Mesenteric fat pad (tissue), 1 donor: Measurements from ENCODE around the gene RGL4. TPM values are rescaled to one million over a fixed set of nuclear protein-coding genes. Genes with fewer than 3 reads are reported as not detected.

ENCODE experiments used
- DNase-seq: peaks from one replicate; pipeline ENCODE4 v3.0.0-alpha.2; 2020; ENCODE audit warnings: low spot score
- total RNA-seq: library from RNA; stranded (reverse); fragmentation: NEBNext Ultra II Directional; extraction: Animal tissue kit (Norgen Biotek cat#: 25700); gene quantifications from one replicate; pipeline ENCODE4 v1.2.1, GENCODE V29; 2021
- donor health status: DM: yes; HTN: yes; CAD: no.

The RGL4 gene
- total RNA-seq, 1 donor from 2014 or later: 1.5 TPM

DNA sequence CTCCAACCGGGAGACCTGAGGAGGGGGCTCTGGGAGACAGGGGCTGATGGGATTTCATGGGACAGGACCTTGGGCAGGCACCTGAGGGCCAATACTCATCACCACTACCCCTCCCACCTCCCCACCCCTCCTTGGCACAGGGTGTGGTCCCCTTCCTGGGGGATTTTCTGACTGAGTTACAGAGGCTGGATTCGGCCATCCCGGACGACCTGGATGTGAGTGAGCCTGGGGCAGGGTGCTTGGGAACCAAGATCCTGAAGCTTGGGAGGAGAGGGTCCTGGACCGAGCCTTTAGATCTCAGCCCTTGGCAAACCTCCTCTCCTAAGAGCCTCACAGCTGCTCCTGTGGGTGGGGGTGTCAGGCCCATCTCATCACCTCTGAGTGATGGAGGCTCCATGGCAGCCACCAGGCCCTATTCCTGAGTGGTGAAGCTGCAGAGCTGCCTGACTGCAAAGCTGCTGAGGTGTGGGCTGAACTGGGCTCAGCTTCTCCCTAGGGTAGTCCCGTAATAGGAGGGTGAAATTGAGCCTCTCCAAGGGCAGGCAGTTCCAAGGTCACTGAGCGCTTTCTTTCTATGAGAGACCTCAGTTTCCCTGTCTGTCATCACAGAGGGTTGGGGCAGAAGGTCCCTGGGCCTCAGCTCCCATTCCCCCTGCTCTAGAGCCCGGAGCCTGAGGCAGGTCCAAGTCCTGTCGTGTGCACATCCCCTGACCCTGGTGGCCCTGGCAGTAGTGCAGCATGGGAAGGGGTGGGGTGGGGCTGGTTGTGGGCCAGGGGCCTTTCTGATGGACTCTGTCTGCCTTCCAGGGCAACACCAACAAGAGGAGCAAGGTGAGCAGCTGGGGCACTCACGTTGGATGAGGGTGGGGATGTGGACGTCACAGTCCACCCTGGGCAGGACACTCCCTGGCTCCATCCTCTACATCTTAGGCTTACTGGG is 6.5 kb downstream of the RGL4 start:
- DNase-seq: peak; percentile 67

DNA sequence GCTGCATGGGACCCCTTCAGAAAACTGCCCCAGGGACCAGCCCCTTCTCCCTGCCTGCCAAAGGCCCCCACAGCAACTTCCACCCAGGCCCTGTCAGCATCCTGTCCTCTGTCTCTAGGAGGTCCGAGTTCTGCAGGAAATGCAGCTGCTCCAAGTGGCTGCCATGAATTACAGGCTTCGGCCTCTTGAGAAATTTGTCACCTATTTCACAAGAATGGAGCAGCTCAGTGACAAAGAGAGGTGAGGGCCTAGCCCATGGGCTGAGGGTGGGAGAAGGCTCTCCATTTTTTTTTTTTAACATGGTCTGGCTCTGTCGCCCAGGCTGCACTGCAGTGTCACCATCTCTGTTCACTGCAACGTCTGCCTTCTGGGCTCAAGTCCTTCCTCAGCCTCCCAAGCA is 7.3 kb downstream of the RGL4 start:
- peak; percentile 35 for DNase-seq

DNA sequence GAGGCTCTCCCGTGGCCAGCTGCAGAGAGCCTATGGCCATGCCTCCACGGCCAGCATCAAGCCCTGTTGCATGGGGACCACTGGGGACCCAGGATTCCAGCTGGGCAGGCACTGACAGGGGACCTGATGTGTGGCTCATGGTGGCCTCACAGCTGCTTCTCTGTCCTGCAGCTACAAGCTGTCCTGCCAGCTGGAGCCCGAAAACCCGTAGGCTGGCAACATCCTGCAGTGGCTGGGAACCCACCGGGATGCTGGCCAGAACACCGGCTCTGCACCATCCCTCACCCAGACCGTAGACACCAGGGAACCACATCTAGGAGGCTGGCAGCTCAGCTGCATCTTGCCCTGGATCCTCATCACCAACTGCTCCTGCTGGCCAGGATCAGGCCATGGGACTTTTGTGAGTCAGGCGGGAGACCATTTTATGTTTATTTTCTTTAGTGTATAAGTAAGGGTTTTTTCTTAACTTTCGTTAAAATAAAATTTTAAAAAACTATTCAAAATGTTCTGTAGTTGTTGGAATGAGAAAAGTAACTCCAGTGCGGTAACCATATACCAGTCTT is 7.9 kb downstream of the RGL4 start:
- DNase-seq: peak; percentile 82

DNA sequence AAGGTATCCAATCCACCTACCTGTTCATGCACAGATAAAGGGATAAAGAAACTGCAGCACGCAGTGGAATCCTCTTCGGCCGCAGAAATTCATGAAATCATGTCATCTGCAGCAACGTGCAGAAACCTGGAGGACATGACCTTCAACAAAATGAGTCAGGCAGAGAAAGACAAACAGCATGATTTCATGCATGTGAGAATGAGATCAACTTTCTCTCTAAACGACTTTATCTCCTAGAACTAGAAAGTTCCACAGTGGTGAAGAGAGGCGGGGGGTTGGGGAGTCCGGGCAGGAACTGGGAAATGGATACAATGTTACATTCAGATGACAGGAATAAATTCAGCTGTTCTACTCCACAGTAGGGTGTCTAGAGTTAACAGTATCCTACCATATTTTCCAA is 9.9 kb downstream of the RGL4 start:
- DNase-seq: no peak

DNA sequence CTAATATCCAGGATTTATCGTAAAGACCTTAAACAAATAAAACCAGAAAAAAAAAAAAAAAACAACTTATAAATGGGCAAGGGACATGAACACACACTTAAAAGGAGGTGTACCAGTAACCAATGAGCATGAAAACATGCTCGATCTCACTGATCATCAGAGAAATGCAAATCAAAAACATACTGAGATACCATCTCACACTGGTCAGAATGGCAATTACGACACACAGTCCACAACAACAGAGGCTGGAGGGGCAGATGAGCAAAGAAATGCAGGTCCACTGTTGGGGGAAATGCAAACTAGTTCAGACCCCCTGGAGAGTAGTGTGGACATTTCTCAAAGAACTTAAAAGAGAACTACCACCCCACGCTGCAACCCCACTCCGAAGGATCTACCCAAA is 13.2 kb downstream of the RGL4 start:
- no peak for DNase-seq

DNA sequence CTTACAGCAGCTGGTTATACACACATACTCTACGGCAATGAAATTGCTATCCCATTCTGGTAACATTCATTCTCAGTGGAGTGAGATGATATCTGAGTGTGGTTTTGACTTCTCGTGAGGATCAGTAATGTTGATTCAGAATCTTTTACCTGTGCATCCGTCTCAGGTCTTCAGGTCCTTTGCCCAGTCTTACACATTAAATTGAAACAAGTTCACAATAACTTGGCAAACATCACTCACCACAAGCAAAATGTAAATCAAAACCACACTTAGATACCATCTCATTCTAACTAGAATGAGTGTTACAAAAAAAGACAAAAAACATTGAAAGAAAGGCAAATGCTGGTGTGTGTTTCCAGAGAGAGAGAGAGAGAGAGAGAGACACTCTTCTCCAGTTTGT is 14.0 kb downstream of the RGL4 start:
- no peak for DNase-seq

DNA sequence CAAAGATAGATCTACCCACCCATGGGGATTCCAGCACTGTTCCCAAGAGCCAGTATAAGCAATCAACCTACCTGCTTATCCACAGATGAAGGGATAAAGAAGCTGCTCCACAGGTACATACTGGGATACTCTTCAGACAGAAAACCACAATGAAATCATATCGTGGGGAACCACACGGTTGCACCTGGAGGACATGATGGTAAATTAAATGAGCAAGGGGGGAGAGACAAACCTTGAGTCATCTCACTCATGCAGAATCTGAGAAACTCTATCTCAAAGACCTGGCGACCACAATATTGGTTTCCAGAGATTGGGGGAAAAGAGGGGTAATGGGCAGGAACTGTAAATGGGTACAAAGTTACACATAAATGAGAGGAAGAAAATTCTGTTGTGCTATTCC is 14.5 kb downstream of the RGL4 start:
- no peak for DNase-seq

DNA sequence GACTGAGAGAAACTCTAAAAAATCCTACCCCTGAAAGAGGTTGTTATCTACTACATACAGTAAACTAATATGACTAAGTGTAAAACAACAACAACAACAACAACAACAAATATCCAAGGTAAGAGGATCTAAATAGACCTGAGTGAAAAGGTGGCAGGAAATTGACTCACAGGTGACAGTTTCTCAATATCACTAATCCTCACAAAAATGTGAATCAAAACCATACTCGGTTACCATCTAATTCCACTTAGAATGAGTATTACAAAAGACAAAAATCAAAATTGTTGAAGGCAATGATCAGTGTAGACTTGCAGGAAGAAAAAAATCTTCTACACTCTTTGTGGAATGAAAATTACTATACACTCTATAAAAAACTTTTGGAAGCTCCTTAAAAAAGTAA is 17.5 kb downstream of the RGL4 start:
- no peak for DNase-seq

DNA sequence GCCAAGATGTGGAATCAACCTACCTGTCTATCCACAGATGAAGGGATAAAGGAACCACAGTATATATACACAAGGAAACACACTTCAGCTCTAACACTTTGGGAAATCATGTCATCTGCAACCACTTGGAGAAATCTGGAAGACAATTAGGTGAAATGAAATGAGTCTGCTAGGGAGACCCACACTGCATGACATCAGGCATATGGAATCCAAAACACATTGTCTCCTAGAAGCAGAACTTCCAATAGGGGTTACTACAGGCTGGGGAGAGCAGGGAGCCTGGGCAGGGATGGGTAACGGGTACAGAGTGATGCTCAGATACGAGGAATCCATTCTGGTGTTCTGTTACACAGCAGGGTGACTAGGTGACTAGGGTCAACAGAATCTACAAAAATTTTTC is 18.3 kb downstream of the RGL4 start:
- DNase-seq: no peak

DNA sequence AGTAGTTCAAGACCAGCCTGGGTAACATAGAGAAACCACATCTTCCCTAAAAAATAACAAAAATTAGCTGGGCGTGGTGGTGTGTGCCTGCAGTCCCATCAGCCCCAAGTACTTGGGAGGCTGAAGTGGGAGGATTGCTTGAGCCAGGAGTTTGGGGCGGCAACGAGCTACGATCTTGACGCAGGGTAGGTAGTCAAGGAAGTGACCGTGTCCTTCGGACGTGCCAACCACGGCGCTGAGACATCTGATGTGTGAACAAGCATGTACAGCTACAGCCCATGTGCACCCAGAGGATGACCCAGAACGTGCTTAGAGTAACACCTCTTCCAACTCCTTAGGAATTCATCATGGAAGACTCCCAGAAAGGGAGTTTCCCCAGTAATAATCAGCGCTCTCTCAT is 21.4 kb downstream of the RGL4 start:
- DNase-seq: no peak

DNA sequence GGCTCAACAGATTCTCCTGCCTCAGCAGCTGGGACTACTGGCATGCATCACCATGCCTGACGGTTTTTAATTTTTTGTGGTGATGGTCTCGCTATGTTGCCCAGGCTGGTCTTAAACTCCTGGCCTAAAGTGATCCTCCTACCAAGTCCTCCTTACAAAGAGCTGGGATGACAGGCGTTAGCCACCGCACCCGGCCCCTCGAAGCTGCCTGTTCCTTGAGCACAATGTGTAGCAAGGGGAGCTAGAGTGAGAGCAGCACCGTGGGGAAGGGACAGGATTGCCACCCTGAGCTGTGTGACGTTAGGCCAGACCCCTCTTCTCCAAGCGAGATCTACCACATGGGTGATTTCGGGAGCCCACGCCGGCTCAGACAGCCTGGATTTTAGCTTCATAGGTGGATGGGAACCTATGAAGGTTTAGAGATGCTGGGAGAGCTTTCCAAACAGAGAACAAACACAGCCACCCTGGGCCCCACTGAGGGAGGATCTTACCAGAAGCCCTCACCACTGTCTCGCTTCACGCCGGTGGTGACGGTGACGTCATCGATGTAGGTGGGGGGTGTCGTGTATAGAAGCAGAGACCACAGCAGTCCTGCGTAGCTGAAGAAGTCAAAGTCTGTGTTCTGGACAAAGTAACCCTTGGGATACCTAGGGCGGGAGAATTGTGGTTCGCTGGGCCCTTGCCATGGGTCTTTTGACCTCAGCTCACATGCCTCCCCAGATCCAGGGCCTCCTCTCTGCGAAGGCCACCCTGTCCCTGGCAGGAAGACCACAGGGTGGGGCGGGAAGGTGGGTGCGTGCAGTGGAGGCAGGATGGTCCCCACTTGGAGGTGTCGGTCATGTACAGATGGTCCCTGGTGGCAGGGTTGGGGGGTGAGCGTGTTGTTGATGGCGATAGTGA is 23.1 kb downstream of the RGL4 start:
- peak; percentile 62 for DNase-seq

DNA sequence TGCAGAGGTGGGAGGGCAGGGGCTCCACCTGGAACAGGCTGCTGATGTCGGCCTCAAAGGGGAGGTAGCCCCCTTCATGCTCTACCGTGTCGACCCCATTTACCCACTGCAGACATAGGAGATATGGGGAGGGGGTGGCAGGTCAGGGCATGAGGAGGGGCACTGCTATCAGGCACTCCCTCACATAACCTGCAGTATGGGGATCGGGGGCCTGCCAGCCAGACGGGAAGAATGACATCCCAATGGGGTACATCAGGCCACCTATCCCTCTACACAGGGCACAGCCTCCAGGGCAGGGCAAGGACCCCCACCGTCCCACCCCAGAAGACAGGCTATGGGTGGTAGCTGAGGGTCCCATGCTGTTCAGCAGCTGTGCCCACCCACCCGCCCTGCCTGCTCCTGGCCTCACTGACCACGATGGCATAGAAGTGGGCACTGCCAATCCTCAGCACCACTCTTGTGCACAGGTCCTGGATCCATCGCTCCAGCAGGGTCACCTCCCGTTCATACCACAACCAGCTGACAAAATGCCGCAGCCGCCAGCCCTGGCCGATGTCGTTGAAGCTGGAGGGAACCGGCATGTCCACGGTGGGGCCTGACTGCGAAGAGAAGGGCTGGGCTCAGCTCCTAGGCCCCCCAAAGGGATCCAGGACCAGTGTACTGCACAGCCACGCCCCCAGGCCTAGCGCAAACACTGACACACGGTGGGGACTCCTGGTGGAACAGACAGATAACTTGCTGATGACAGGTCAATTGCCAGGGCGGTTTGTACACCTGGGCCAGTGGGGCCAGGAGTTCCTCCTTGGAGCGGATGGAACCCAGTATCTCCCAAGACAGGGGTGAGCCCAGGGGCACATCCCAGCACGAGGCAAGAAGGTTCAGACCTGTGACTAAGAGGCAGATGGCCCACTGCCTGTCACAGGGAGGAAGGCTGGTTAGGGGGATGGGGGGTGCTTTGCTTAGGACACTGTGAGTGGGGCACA is 24.1 kb downstream of the RGL4 start:
- peak; percentile 87 for DNase-seq

DNA sequence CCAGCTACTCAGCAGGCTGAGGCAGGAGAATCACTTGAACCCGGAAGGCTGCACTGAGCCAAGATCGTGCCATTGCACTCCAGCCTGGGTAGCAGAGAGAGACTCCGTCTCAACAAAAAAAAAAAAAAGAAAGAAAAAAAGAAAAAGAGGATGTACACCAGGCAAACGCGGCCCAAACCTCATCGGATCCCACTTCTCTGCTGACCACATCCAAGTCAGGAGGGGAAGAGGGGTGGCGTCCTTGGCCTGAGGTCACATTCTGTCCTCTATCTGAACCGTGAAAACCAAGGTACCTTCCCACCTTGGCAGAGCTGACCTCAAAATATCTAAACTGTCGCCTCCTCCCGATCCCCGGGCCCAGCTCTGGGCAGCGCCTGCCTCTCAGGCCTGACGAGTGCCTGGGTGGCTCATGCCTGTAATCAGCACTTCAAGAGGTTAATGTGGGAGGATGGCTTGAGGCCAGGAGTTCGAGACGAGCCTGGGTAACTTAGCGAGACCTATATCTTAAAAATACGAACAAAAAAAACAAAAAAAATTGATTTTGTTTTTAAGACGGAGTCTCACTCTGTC is 25.1 kb downstream of the RGL4 start:
- peak; percentile 77 for DNase-seq

DNA sequence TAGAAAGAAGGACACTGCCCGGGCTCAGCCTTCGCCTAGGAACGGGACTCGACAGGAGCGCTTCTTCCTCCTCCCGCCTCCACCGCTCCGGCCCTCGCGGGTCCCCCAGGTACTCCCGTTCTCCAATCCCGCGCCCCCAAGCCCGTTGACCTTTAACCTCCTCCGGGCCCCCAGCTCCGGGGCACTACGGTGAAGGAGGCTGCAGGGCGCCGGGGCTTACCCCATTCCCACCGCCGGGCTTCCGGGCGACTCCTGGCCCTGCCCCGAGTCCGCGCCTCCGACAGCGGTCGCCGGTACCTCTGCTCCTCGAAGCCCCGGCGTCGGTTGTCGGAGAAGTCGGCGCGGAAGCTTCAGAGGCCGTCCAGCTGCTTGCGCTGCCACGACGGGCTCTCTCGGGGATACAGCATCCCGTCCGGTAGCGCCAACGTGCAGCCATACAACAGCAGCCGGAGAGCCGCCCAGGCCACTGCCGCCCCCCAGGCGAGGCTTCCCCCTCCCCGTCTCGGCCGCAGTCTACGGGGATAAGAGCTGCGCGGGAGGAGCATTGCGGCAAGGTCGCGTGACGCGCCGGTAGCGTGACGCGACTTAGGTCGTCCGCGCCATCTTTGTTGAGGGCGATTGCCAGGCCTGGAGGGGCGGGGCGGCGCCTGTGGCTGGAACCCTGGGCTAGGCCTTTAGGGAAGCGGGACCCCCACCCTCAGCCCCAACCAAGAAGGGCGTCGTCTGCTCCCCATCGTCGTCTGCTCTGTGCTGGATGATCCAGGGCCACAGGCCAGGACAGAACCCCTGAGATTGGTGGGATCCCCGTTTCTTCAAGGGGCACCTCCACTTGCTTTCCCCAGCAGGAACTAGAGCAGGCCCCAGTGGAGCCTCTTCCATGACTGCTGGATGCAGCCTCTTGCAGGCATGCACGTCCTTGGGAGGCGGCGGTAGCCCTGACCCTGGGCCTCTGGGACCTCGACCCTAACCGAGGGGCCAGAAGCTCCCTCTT is 26.3 kb downstream of the RGL4 start:
- DNase-seq: peak; percentile 95

DNA sequence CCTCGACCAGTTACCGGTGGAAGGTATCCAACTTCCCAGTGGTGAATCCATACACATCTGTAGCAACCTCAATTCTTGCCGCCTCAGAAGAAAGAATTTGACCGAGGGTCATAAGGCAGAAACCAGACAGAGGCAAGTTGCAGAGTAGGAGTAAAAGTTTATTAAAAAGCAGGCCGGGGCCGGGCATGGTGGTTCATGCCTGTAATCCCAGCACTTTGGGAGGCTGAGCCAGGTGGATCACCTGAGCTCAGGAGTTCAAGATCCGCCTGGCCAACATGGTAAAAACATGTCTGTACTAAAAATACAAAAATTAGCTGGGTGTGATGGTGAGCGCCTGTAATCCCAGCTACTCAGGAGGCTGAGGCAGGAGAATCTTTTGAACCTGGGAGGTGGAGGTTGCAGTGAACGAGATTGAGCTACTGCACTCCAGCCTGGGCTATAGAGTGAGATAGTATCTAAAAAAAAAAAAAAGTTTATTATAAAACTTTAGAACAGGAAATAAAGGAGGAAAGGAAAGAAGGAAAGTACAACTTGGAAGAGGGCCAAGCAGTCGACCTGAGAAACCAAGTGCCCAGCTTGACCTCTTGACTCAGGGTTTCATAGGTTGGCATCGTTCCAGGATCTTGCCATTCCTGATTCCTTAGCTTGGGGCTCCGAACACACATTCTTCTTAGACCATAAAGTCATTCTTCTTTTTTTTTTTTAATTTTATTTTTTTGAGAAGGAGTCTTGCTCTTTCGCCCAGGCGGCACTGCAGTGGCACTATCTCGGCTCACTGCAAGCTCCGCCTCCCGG is 27.8 kb downstream of the RGL4 start:
- peak; percentile 76 for DNase-seq

DNA sequence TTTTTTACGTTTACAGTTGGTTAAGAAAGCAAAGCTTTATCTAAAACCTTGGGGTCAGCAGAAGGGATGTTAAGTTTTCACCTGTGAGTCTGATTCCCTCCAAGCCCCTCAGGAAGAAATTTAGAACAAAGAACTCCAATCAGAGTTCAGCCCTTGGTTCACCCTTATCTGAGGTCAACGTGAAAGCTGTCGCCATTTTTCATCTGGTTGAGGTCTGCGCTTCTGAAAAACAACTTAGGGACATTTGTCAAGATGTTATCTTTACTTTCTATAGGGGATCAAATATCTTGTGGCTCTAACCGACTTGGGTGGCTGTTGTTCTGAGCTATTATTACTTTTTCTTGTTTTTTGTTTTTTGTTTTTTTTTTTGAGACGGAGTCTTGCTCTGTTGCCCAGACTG is 30.0 kb downstream of the RGL4 start:
- no peak for DNase-seq

DNA sequence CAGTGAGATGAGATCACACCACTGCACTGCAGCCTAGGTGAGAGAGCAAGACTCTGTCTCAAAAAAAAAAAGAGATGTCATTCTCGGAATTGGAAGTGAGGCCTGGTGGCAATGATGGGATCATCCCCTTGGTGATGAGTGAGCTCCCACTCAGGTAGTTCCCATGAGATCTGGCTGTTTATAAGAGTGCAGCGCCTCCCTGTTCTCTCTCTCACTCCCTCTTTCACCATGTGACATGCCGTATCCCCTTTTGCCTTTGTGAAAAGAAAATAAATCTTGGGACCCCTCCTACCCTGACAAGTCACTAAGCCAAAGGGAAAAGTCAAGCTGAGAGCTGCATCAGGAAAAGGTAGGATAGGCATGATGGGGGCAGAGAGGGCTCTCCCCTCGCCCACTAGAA is 31.3 kb downstream of the RGL4 start:
- peak; percentile 14 for DNase-seq

DNA sequence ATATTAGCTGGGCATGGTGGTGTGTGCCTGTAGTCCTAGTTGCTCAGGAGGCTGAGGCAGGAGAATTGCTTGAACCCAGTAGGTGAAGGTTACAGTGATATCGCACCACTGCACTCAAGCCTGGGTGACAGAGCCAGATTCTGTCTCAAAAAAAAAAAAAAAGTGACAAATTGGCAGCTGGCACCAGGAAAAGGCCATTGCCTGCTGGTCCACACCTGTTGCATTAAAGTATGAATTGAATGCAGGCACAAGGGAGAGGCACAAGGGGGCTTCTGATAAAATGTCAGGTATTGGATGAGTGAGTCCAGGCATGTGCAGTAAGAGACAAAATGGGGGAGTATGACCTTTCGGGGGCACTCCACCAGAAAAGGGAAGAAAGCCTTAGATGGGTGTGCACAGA is 31.9 kb downstream of the RGL4 start:
- no peak for DNase-seq
